K562 (cell line): ENCODE results near the gene FHIP2A. TPM values are rescaled to one million over a fixed set of nuclear protein-coding genes. Genes with fewer than 3 reads are reported as not detected.

Experiments used
- ATAC-seq: fragments of 200-7000 bp; cut with Tn5 transposase; 3 replicates; pipeline ENCODE4 v1.9.1; 2020; ENCODE audit warnings: moderate library complexity
- BruUV-seq: library from RNA; stranded (reverse); fragments of 400-500 nt; replicated peaks from 2 replicates; lab custom pipeline; 2021; lab: Mats Ljungman, UMichigan
- CTCF ChIA-PET: fragments of 300-600 bp; formaldehyde crosslinking; extraction: SDS; loops from one replicate; lab custom pipeline; 2021; ENCODE audit warnings: low intra/inter-chr PET ratio; lab: Yijun Ruan, JAX
- POLR2A ChIA-PET: fragments of 300-600, 350-650 bp; sonication (Branson Sonifier 250); formaldehyde crosslinking; extraction: SDS; loops from one replicate; lab custom pipeline; 2021; ENCODE audit warnings: antibody characterized with exemption, inconsistent platforms; lab: Yijun Ruan, JAX
- DNase-seq, 4 experiments: peaks; one replicate each; pipeline versions ENCODE4 v3.0.0 to v3.0.0-alpha.2; 2011 to 2018; ENCODE audit warnings: low spot score in 3 of 4, mixed read lengths in 3 of 4; ENCODE audit errors: extremely low read depth in 1 of 4
- FAIRE-seq: peaks from 2 replicates; lab custom pipeline; 2011; peaks lifted over from hg19 to GRCh38; lab: Jason Lieb, UNC
- H2AFZ ChIP-seq: 2 replicates; pipeline ENCODE4 v1.6.0; 2011; ENCODE audit warnings: low read depth, low read length, control low read depth, inconsistent platforms
- H3K27ac ChIP-seq: fragments of 200-600 bp; 3 replicates; pipeline ENCODE4 v1.8.0; 2011; ENCODE audit warnings: low read depth, mild to moderate bottlenecking, control low read depth, inconsistent platforms, low read length, moderate library complexity, mixed read lengths; ENCODE audit errors: extremely low read depth
- H3K27me3 ChIP-seq, 2 experiments: fragments of 300-600 bp in 1 of 2; 2 replicates in 1 of 2; 3 replicates in 1 of 2; pipeline versions ENCODE4 v1.6.0 to v1.8.0; 2011; ENCODE audit warnings: inconsistent platforms in 2 of 2, low read length in 2 of 2, mild to moderate bottlenecking in 1 of 2, mixed read lengths in 1 of 2, moderate library complexity in 1 of 2; ENCODE audit not compliant: control insufficient read depth in 2 of 2, insufficient read depth in 2 of 2
- H3K36me3 ChIP-seq: fragments of 300-600 bp; 3 replicates; pipeline ENCODE4 v1.8.0; 2011; ENCODE audit warnings: mild to moderate bottlenecking, low read length, inconsistent platforms; ENCODE audit not compliant: control insufficient read depth, insufficient read depth
- H3K4me1 ChIP-seq, 2 experiments: fragments of 200-600 bp in 1 of 2; replicated peaks in 1 of 2; 2 replicates in 1 of 2; 3 replicates in 1 of 2; pipeline versions ENCODE4 v1.5.1 to v1.8.0; 2011; ENCODE audit warnings: inconsistent platforms in 2 of 2, low read length in 2 of 2, mild to moderate bottlenecking in 1 of 2, mixed read lengths in 1 of 2, moderate library complexity in 1 of 2; ENCODE audit not compliant: control insufficient read depth in 2 of 2, insufficient read depth in 2 of 2
- H3K4me2 ChIP-seq: 2 replicates; pipeline ENCODE4 v1.6.1; 2011; ENCODE audit warnings: low read length, control low read depth, inconsistent platforms, mixed read lengths; ENCODE audit not compliant: insufficient read depth
- H3K4me3 ChIP-seq: fragments of 200-600 bp; sonication (generic), shearing (Covaris generic); 2 replicates; pipeline ENCODE4 v1.5.1; 2016; ENCODE audit warnings: control low read depth, inconsistent platforms
- H3K79me2 ChIP-seq: fragments of 200-600 bp; 3 replicates; pipeline ENCODE4 v1.8.0; 2011; ENCODE audit warnings: low read length, inconsistent platforms; ENCODE audit not compliant: control insufficient read depth, insufficient read depth
- H3K9ac ChIP-seq, 2 experiments: 2 replicates each; pipeline versions ENCODE4 v1.6.0 to v1.6.1; 2011; ENCODE audit warnings: low read depth in 2 of 2, low read length in 2 of 2, control low read depth in 1 of 2, inconsistent platforms in 1 of 2, mild to moderate bottlenecking in 1 of 2, mixed read lengths in 1 of 2; ENCODE audit not compliant: insufficient read depth in 1 of 2
- H3K9me1 ChIP-seq: one replicate; pipeline ENCODE4 v1.6.0; 2011; ENCODE audit warnings: inconsistent platforms, mild to moderate bottlenecking, low read length, moderate library complexity; ENCODE audit not compliant: control insufficient read depth, insufficient read depth
- H3K9me3 ChIP-seq: replicated peaks from 2 replicates; pipeline ENCODE4 v1.5.1; 2011; ENCODE audit warnings: low read depth, low read length, inconsistent platforms; ENCODE audit not compliant: control insufficient read depth, insufficient read depth
- H4K20me1 ChIP-seq: replicated peaks from 2 replicates; pipeline ENCODE4 v1.6.1; 2011; ENCODE audit warnings: low read length, inconsistent platforms, mixed read lengths; ENCODE audit not compliant: control insufficient read depth, insufficient read depth
- CTBP1 ChIP-seq: fragments of 450-650 bp; IDR thresholded peaks from 2 replicates; pipeline ENCODE4 v1.6.1; 2016; ENCODE audit warnings: borderline replicate concordance
- NKRF ChIP-seq: fragments of 450-650 bp; IDR thresholded peaks from 2 replicates; pipeline ENCODE4 v1.6.1; 2016; ENCODE audit warnings: borderline replicate concordance
- RBM22 ChIP-seq: fragments of 200-400 bp; formaldehyde crosslinking; IDR thresholded peaks from 2 replicates; pipeline ENCODE4 v1.6.1; 2018; ENCODE audit warnings: low read length, low read depth; ENCODE audit not compliant: poor library complexity, severe bottlenecking
- ZBTB7A ChIP-seq: IDR thresholded peaks from 2 replicates; pipeline ENCODE4 v1.6.1; 2011; ENCODE audit warnings: low read depth, mild to moderate bottlenecking, low read length, moderate library complexity, borderline replicate concordance; ENCODE audit not compliant: control insufficient read depth
- ZMIZ1 ChIP-seq, 2 experiments: fragments of 150-350 bp in 1 of 2; IDR thresholded peaks; 2 replicates each; pipeline ENCODE4 v1.6.1; 2012 to 2016; ENCODE audit warnings: low read depth in 2 of 2, low read length in 2 of 2, mild to moderate bottlenecking in 1 of 2, moderate library complexity in 1 of 2
- ZNF165 ChIP-seq: fragments of 250-450 bp; sonication (Bioruptor Pico); IDR thresholded peaks from 2 replicates; pipeline ENCODE4 v1.4.0; 2020; ENCODE audit warnings: borderline replicate concordance
- ZNF785 ChIP-seq: fragments of 250-450 bp; sonication (Bioruptor Pico); IDR thresholded peaks from 2 replicates; pipeline ENCODE4 v1.4.0; 2020; ENCODE audit warnings: mild to moderate bottlenecking
- WGBS: fragments of 100-300 bp; shearing (Covaris generic); methylation state at CpG from one replicate; pipeline ENCODE4 v1.1.6; 2016; ENCODE audit warnings: low coverage, mixed read lengths; ENCODE audit not compliant: insufficient coverage; ENCODE audit errors: missing lambda C conversion rate; 5-methylcytosine and 5-hydroxymethylcytosine counted together
- in situ Hi-C: fragments of 300-500 bp; cut with MboI; formaldehyde crosslinking; loops from 4 replicates; pipeline ENCODE4 v1.15.0; 2018; ENCODE audit warnings: inconsistent platforms, mixed read lengths
- intact Hi-C: fragments of 100-400 bp; cut with micrococcal nuclease; formaldehyde crosslinking; loops from 2 replicates; pipeline ENCODE4 v1.14.2; 2022
- polyA plus RNA-seq, 8 experiments: library from polyadenylated mRNA; depleted of rRNA in 4 of 8; stranded (reverse) in 5 of 8; unstranded in 3 of 8; fragments of >200 nt; fragmentation: Nextera tagmentation in 2 of 8; fragmentation: Illumina TruSeq in 1 of 8; extraction: Ambion mirVana in 2 of 8; extraction: Trizol in 1 of 8; gene quantifications; 2 replicates each; pipeline versions ENCODE4 v1.2.1 to v1.2.3, GENCODE V29; 2011 to 2014; ENCODE audit warnings: inconsistent platforms in 1 of 8, missing spikeins in 1 of 8
- total RNA-seq, 7 experiments: library from RNA; depleted of rRNA in 6 of 7; stranded (reverse); fragments of >200 nt in 6 of 7; fragmentation: Illumina TruSeq in 2 of 7; extraction: Trizol in 2 of 7; gene quantifications; 2 replicates each; pipeline versions ENCODE4 v1.2.1 to v1.2.3, GENCODE V29; 2011 to 2021; ENCODE audit warnings: low replicate concordance in 1 of 7

Gene FHIP2A
- total and polyA plus RNA-seq, 9 of the 15 experiments (the other 6 are each of a cell fraction or from before 2014, with no cell fraction given): 1.5 to 7.4 (median 3.3) TPM

DNA sequence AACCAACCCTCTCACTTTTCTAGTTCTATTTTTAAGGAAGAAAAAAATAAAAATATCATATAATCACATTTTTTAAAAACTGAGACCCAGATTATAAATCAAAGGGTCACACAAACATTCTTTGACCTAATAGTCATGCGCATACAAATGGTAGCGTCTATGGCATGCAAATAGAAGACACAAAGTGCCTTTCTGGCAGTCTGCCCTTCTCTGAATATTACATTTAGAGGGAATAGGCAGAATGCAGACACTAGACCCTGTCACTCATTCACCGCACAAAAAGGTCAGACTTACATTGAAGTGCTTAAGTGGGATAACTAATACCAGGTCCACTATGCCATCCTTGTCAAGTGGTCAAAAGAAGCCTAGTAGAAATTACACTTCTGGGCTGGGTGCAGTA lies 26.5 kb upstream of the FHIP2A start:
- no peaks in the 10 kb centered on the region for H3K9me3 ChIP-seq
- H3K27me3 ChIP-seq: no peaks in the 10 kb centered on the region; a peak in 1 of 5 replicates
- no peak overlapping the region for H2AFZ ChIP-seq
- H3K9ac ChIP-seq: no peak overlapping the region
- no peaks in the 10 kb centered on the region for H3K36me3 ChIP-seq
- no TSS peak for BruUV-seq
- POLR2A ChIA-PET: no interaction called here
- H3K27ac ChIP-seq: no peak overlapping the region
- H3K9me1 ChIP-seq: no peaks in the 10 kb centered on the region
- no peaks in the 10 kb centered on the region for H3K4me1 ChIP-seq
- no peak for DNase-seq
- intact Hi-C loops: no loop called here
- CTCF ChIA-PET: no interaction called here
- H4K20me1 ChIP-seq: no peaks in the 10 kb centered on the region
- in situ Hi-C loops: no loop called here
- no peak for FAIRE-seq
- ATAC-seq: no peak
- TF ChIP-seq RBM22: no peak
- TF ChIP-seq CTBP1: no peak
- no peak for TF ChIP-seq ZNF785 (CRISPR knock-in tag)
- TF ChIP-seq NKRF: no peak
- TF ChIP-seq, all 486 proteins: peak for 0
- 38% methylated on average over 2 of the region's 3 CpGs for WGBS
- no peaks in the 10 kb centered on the region for H3K79me2 ChIP-seq
- H3K4me2 ChIP-seq: no peak overlapping the region
- H3K4me3 ChIP-seq: no peak overlapping the region

- Histone ChIP-seq H3K4me2 (no peak overlapping the region), H3K27me3 (no peaks in the 10 kb centered on the region; a peak in 1 of 5 replicates), H3K27ac (no peak overlapping the region), H3K9me1 (no peaks in the 10 kb centered on the region), H3K9ac (no peak overlapping the region), H3K4me3 (no peak overlapping the region), H3K9me3 (no peaks in the 10 kb centered on the region), H3K4me1 (no peaks in the 10 kb centered on the region), H3K79me2 (no peaks in the 10 kb centered on the region), H4K20me1 (no peaks in the 10 kb centered on the region), H3K36me3 (no peaks in the 10 kb centered on the region), H2AFZ (no peak overlapping the region)
- 0% methylated on average over 1 of the region's 1 CpG for whole genome bisulfite sequencing
- BruUV-seq: no TSS peak
- ChIA-PET POLR2A (no interaction called here), CTCF (no interaction called here)
- FAIRE-seq (no peak), ATAC-seq (no peak), DNase-seq (no peak)
- intact Hi-C loops (no loop called here), in situ Hi-C loops (no loop called here)
- TF ChIP-seq ZNF165 (no peak), ZBTB7A (no peak), ZMIZ1 (IDR thresholded peaks at IDR 0.05; ENCODE audit: low read depth in 2 of 2, low read length in 2 of 2) (no peak)
Measured at GRCh38 chr10:114800361-114800760, 21.2 kb upstream of the FHIP2A start.
